22Rv1 (cell line): ENCODE measurements around the gene PLAAT4.
"Not testable (repeated sequence)": the region's sequence is repeated elsewhere in the genome, so short reads cannot be mapped to it uniquely, and the experiment has no call there.

Experiments
- CTCF ChIP-seq: fragments of 450-650 bp; IDR thresholded peaks from 2 replicates; pipeline ENCODE4 v1.5.1; 2017; ENCODE audit warnings: mild to moderate bottlenecking
- ZFX ChIP-seq: fragments of 450-650 bp; IDR thresholded peaks from 2 replicates; pipeline ENCODE4 v1.6.1; 2017; ENCODE audit warnings: antibody characterized with exemption, borderline replicate concordance

DNA sequence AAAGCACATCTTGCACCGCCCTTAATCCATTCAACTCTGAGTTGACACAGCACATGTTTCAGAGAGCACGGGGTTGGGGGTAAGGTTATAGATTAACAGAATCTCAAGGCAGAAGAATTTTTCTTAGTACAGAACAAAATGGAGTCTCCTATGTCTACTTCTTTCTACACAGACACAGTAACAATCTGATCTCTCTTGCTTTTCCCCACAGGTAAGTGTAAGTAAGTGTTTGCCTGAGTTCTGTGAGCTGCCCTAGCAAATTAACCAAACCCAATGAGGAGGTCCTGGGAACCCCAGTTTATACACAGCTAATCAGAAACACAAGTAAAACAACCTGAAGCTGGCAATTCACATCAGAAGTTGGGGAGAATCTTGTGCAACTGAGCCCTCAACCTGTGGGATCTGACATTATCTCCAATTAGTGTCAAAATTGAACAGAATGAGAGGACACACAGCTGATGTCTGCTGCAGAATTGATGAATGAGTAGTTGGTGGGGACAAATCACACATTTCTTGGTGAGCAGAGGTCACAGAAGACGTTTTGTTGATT lies 7.8 kb upstream of the PLAAT4 start:
- not testable (repeated sequence) for TF ChIP-seq CTCF, ZFX
